DOHH2 (cell line): ENCODE measurements around the gene ZNF385B.

Experiments
- H3F3A ChIP-seq: fragments of 200-600 bp; sonication (generic), shearing (Covaris generic); 2 replicates; pipeline ENCODE4 v1.6.0; 2016; ENCODE audit warnings: antibody characterized with exemption, mild to moderate bottlenecking; ENCODE audit not compliant: control insufficient read depth, insufficient read depth
- H3K27ac ChIP-seq: fragments of 200-600 bp; sonication (generic); 2 replicates; pipeline ENCODE4 v1.5.1; 2014; ENCODE audit warnings: low read depth, mild to moderate bottlenecking, low read length, moderate library complexity
- H3K27me3 ChIP-seq: fragments of 200-600 bp; sonication (generic); 2 replicates; pipeline ENCODE4 v1.6.1; 2014; ENCODE audit warnings: mild to moderate bottlenecking, low read length, mixed read lengths; ENCODE audit not compliant: control insufficient read depth
- H3K36me3 ChIP-seq: fragments of 200-600 bp; sonication (generic); 2 replicates; pipeline ENCODE4 v1.6.1; 2014; ENCODE audit warnings: mild to moderate bottlenecking, low read length, moderate library complexity, mixed read lengths; ENCODE audit not compliant: control insufficient read depth
- H3K4me1 ChIP-seq: fragments of 200-600 bp; sonication (generic); 2 replicates; pipeline ENCODE4 v1.6.1; 2014; ENCODE audit warnings: mild to moderate bottlenecking, low read length, mixed read lengths; ENCODE audit not compliant: control insufficient read depth
- H3K4me2 ChIP-seq: fragments of 200-600 bp; sonication (generic); 2 replicates; pipeline ENCODE4 v1.6.0; 2014; ENCODE audit warnings: mild to moderate bottlenecking, low read length, moderate library complexity
- H3K4me3 ChIP-seq: fragments of 200-600 bp; sonication (generic); 2 replicates; pipeline ENCODE4 v1.5.1; 2014; ENCODE audit warnings: mild to moderate bottlenecking, low read length, mixed read lengths
- H3K79me2 ChIP-seq: fragments of 200-600 bp; sonication (generic); 2 replicates; pipeline ENCODE4 v1.6.1; 2014; ENCODE audit warnings: mild to moderate bottlenecking, low read length, mixed read lengths; ENCODE audit not compliant: control insufficient read depth
- H3K9me2 ChIP-seq: fragments of 200-600 bp; sonication (generic); replicated peaks from 2 replicates; pipeline ENCODE4 v1.6.1; 2014; ENCODE audit warnings: mild to moderate bottlenecking, low read length, mixed read lengths; ENCODE audit not compliant: control insufficient read depth
- H3K9me3 ChIP-seq: fragments of 200-600 bp; sonication (generic); 2 replicates; pipeline ENCODE4 v1.6.1; 2014; ENCODE audit warnings: antibody characterized with exemption, low read length, mixed read lengths; ENCODE audit not compliant: control insufficient read depth, insufficient read depth
- H4K20me1 ChIP-seq: fragments of 200-600 bp; sonication (generic); 2 replicates; pipeline ENCODE4 v1.6.0; 2014; ENCODE audit warnings: low read depth, mild to moderate bottlenecking, antibody characterized with exemption, low read length, moderate library complexity; ENCODE audit not compliant: control insufficient read depth, insufficient read depth
- EZH2phosphoT487 ChIP-seq: fragments of 200-600 bp; sonication (generic); IDR thresholded peaks from 2 replicates; pipeline ENCODE4 v1.6.1; 2017; ENCODE audit warnings: borderline replicate concordance, mild to moderate bottlenecking, antibody characterized with exemption, low read length, moderate library complexity, mixed read lengths
- TF ChIP-seq, protein P1 (sequence below): fragments of 200-600 bp; sonication (generic); IDR thresholded peaks from one replicate; pipeline ENCODE4 v1.5.1; 2014; ENCODE audit warnings: antibody characterized with exemption, mild to moderate bottlenecking, low read depth, low read length; ENCODE audit not compliant: poor library complexity, severe bottlenecking

The ZNF385B gene

DNA sequence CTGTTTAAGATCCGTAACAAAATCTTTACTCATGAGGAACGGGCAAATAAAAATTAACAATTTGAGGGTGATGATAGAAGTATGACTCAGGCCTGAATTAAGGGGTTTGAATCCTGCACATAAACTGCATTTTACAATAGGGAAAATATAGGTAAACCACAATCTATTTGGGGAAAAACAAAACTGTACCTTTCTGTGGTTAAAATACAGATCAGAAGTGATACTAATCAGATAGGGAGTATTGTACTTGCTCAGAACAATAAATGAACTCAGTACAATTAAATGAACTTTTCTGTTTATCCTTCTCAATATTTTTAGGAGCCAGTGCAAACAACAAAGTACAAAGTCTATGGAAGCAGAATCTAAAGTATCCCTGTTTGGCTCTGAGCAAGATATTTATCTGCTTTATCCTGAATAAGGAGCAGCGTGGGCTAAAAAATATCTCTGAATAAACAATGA, 287.3 kb downstream of the ZNF385B start:
- no peaks in the 10 kb centered on the region for H3K79me2 ChIP-seq
- no peaks in the 10 kb centered on the region for H3K9me2 ChIP-seq
- no peaks in the 10 kb centered on the region for H3K9me3 ChIP-seq
- H4K20me1 ChIP-seq, result no peaks in the 10 kb centered on the region
- no peak overlapping the region for H3K4me3 ChIP-seq
- no peak overlapping the region for H3K27ac ChIP-seq
- no peaks in the 10 kb centered on the region for H3F3A ChIP-seq
- H3K36me3 ChIP-seq, result no peaks in the 10 kb centered on the region
- TF ChIP-seq, protein P1, sequence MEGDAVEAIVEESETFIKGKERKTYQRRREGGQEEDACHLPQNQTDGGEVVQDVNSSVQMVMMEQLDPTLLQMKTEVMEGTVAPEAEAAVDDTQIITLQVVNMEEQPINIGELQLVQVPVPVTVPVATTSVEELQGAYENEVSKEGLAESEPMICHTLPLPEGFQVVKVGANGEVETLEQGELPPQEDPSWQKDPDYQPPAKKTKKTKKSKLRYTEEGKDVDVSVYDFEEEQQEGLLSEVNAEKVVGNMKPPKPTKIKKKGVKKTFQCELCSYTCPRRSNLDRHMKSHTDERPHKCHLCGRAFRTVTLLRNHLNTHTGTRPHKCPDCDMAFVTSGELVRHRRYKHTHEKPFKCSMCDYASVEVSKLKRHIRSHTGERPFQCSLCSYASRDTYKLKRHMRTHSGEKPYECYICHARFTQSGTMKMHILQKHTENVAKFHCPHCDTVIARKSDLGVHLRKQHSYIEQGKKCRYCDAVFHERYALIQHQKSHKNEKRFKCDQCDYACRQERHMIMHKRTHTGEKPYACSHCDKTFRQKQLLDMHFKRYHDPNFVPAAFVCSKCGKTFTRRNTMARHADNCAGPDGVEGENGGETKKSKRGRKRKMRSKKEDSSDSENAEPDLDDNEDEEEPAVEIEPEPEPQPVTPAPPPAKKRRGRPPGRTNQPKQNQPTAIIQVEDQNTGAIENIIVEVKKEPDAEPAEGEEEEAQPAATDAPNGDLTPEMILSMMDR, result no peak
- TF ChIP-seq EZH2phosphoT487, result no peak
- no peaks in the 10 kb centered on the region for H3K27me3 ChIP-seq
- no peaks in the 10 kb centered on the region for H3K4me1 ChIP-seq
- no peak overlapping the region for H3K4me2 ChIP-seq

DNA sequence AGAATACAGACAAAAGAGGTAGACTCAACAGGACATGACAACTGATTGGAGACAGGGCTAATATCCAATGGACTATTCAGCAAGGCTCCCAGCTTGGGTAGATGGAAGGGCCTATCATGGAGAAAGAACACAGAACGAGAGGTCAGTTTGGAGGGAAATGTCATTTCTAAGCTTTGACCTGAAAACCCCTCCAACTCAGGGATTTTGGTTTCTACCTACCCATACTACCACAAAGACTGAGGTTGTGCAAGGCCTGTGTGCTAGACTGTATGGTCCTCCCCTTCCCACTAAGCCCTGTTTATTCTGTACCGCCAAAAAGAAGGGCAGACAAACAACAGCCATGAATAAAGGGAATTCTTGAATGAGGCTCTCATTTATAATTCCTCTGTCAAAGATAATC, 288.9 kb downstream of the ZNF385B start:
- no peak overlapping the region for H3K4me3 ChIP-seq
- no peaks in the 10 kb centered on the region for H3K4me1 ChIP-seq
- no peaks in the 10 kb centered on the region for H4K20me1 ChIP-seq
- no peaks in the 10 kb centered on the region for H3K79me2 ChIP-seq
- no peaks in the 10 kb centered on the region for H3F3A ChIP-seq
- H3K4me2 ChIP-seq, result no peak overlapping the region
- H3K9me2 ChIP-seq, result no peaks in the 10 kb centered on the region
- no peak for TF ChIP-seq EZH2phosphoT487
- TF ChIP-seq, protein P1, result no peak
- H3K27ac ChIP-seq, result no peak overlapping the region
- H3K9me3 ChIP-seq, result no peaks in the 10 kb centered on the region
- H3K27me3 ChIP-seq, result no peaks in the 10 kb centered on the region
- no peaks in the 10 kb centered on the region for H3K36me3 ChIP-seq

DNA sequence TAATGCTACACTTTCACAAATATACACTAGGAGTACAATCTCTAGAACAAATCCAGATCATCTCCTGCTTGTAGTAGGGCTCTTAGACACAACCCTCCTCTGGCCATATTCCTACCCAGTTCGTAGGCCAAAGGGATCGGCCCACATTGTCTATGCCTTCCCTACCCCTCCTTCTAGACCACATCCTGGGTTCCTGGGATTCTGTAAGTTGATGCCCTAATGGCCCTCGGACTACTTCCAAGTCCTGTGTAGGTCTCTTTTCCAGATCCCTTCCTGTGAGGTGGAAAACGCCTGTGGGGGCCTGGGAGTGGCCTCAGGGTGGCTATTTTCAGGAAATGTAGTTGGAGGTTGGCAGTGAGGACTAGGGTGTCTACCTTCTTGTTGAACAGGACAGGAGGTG, 289.7 kb downstream of the ZNF385B start:
- no peaks in the 10 kb centered on the region for H3F3A ChIP-seq
- no peaks in the 10 kb centered on the region for H3K4me1 ChIP-seq
- H3K4me2 ChIP-seq, result no peak overlapping the region
- no peaks in the 10 kb centered on the region for H3K9me3 ChIP-seq
- H3K79me2 ChIP-seq, result no peaks in the 10 kb centered on the region
- no peaks in the 10 kb centered on the region for H3K36me3 ChIP-seq
- H3K4me3 ChIP-seq, result no peak overlapping the region
- H4K20me1 ChIP-seq, result no peaks in the 10 kb centered on the region
- TF ChIP-seq, protein P1, result no peak
- TF ChIP-seq EZH2phosphoT487, result no peak
- H3K27ac ChIP-seq, result no peak overlapping the region
- H3K9me2 ChIP-seq, result no peaks in the 10 kb centered on the region
- H3K27me3 ChIP-seq, result no peaks in the 10 kb centered on the region
